Inflammatory macrophage treated with lipopolysaccharide for 4 hours (primary cell): Measurements from ENCODE around the gene TAPT1.

Experiments
- DNase-seq: peaks from one replicate; pipeline ENCODE4 v3.0.0-alpha.2; 2020

TAPT1 gene

DNA sequence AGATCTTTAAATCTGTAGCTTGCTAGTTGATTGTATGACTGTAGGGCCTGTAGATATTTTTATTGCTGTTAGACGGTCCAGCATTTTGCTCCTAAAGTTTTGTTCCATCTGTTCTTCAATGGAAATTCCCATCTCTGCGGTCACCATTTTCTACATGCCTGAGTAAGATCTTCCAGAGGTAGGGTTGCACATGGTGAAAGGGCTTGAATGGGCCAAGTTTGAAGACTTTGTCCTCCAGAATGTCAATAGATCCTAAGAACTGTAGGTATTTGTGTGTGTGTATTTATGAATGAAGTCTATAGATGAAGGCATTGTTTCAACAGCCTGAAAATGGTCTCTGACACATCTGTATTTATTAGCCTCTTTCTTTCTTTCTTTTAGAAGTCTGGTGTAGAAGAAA lies 22.3 kb upstream of the TAPT1 start:
- DNase-seq, result no peak

DNA sequence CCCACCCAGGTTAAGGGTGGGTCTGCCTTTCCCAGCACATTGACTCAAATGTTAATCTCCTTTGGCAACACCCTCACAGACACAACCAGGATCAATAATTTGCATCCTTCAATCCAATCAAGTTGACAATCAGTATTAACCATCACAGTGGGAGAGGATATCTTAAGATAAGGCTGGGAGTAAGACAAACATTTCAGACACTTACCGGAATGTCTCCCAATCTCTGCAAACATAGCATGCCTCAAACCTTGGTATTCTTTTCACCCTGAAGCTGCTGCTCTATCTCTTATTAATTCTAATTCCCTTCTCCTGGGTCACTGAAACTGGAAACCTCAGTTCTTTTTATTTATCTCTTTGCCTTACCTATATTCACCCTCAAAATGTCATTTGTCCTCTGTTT lies 19.0 kb upstream of the TAPT1 start:
- DNase-seq, result no peak

DNA sequence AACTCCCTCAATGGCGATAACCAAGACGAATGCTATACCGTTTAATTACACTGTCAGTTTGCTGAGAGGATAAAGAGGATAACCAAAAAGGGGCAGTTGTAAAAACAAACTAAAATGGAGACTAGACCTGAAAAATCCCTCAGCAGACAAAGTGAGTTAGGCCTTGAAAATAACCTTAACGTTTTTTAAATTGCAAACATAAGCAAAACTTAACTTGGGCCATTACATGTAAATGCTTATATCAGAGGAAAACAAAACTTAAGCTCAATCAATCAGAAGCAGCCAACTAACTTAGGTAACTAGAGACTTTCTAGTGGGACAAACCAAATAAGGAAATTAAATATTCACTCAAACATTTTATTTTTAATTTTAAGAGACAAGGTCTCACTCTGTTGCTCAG lies 17.0 kb upstream of the TAPT1 start:
- no peak for DNase-seq

DNA sequence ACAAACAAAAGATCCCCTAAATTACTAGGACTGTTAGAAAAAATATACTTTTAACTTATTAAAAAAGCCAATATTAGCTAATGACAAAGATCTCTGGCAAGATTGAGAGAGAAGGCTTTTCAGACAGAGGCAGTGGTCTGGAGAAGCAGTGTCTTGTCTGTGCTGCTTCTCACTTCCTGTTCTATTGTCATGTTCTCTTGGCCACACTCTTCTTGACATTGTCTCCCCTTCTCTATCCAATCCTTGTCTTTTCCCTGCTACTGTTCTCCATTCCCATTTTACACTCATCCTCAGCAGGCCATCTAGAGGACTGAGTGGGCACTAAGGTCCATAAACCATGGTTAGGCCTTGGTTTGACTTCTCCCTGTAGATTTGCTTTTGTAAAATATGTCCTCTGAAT lies 14.0 kb upstream of the TAPT1 start:
- DNase-seq, result no peak

- no peak for DNase-seq
These were observed 12.8 kb upstream of the TAPT1 start for GRCh38 chr4:16239086-16239485.

DNA sequence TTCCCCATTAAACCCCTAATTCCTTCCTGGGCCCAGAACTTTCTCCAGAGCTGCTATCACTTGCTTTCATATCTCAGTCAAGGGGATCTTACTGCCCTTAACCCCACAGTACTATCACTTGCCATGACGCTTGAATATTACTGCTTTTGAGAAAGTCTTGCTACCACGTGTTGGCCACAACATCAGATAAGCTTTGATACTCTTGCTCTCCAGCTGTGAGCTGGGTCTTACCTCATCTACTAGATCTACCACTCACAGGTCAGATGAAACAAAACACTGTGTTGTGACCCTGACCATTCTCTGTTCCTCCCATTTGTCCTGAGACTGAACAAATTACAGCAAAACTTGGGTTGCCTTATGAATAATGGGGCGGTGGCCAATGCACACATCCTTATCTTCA lies 12.1 kb upstream of the TAPT1 start:
- no peak for DNase-seq

- DNase-seq, result peak; percentile 94
These were observed 11.4 kb upstream of the TAPT1 start for GRCh38 chr4:16237715-16238114.

DNA sequence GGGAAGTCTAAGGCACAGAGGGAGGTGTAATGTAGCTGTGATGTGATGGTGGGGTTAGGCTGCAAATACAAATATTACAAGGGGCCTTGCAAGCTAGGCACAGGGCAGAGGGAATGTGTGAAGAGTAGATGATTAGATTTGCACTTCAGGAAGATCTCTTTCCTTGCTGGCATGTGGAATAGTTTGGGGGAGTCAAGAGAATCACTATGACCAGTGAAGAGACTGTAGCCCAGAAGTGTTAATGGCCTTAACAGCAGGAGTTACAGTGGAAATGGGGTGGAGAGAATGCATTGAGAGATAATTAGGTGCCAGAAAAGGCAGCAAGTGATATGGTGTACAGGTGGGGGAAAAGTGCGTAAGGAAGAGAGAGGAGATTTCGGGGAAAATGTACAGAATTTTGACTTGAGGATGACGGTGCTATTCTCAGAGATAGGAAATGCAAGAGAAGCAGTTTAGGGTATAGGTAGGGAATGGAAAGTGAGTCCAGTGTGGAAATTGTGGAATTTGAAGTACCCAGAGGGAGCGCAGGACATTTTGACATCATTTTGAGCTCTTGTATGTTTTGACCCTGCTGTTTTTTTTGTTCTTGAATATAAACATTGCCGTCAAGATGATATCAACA lies 10.2 kb upstream of the TAPT1 start:
- no peak for DNase-seq

DNA sequence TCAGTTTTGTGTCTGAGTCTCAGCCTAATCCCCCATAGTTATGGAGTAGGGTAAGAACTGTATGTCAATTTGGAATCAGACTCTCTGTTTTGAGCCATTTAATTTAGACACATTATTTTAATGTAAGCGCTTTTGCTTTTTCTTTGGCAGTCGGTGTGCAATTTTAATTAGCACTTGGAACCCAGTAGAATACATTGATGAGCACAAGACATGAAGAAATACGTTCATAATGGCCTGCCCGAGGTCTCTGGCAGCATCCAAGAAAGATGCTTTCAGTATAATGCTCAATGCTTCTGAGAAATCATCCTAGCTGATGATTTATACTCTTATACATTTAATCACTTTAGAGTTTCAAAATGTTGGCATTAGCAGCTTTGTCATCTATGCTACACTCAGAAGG lies 8.9 kb upstream of the TAPT1 start:
- no peak for DNase-seq

GRCh38 chr4:16233569-16234177 lies 7.4 kb upstream of the TAPT1 start:
- no peak for DNase-seq

- peak; percentile 32 for DNase-seq
These were observed 5.4 kb upstream of the TAPT1 start for GRCh38 chr4:16231570-16232245.

- DNase-seq, result no peak
These were observed 4.0 kb upstream of the TAPT1 start for GRCh38 chr4:16230308-16230707.

GRCh38 chr4:16229604-16230003 lies 3.3 kb upstream of the TAPT1 start:
- DNase-seq, result no peak

- peak; percentile 39 for DNase-seq
These were observed 1.2 kb upstream of the TAPT1 start for GRCh38 chr4:16227462-16227868.

DNA sequence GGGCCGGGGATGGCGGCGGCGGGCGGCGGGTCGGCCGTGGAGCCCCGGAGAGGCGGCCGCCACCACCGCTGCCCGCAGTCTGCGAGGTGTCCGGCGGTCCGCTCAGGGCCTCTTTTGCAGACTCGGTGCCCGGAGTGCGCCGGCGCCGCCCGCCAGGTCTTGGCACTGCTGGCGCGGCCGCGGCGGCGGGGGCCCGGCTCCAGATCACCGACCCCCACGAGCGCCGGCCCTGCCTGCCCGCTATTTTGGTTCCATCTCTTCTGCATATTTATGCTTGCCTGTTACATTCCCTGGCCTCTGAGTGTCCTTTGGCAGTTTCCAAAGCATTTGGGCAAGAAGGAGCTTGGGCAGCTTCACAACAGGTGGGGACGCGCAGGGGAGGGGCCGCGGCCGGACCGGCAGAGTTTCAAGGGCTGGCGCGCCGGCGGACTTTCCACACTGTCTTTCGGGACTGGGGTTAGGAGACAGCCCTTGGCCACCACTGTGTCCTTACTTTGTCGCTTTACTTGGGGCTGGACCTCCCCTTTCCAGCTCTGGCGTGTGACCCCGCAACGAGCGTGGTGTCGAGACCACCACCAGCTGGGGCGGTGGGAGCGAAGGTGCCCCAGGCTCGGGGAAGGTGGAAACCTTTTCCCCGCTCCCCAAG lies 668 bp upstream of the TAPT1 start:
- peak; percentile 39 for DNase-seq

GRCh38 chr4:16225167-16225862 lies 956 bp downstream of the TAPT1 start:
- DNase-seq, result peak; percentile 72

DNA sequence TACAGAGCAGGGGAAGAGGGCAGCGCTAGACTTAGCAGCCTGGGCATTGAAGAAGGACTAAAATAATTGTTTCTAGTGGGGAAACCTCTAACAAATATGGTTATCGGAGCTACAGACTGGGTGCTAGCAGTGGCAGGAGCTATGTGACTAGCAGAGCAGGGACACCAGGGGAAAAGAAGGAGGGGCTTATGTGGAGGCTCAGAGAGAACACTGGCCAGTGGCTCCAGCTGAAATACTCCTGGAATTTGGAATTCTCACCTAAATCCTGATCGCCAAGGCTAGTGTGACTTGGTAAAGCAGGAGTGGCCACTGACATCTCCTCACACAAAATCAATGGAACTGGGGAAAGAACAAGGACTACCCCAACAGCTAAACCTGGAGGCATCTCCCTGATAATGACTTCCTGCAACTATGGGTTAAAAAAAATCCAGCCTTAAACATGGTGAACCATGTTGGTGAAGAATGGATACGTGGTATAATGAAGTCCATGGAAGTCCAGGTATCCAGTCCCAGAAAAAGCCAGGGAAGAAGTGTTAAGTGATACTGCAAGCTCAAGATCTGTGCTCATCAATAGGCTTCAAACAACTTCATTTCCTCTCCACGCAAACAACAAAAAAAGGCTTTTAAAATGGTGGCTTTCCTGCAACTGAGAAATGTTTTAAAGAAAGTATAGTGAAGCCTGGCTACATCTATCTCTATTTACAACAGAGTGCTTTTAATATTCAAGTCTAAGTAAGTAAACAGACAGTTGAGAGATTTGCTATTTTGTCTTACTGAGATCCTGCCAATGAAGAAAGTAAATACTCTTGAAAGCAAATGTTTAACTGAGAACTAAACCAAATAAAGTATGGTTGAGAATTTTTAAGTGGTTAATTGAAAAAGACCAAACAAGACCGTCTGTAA lies 1.8 kb downstream of the TAPT1 start:
- no peak for DNase-seq

- DNase-seq, result no peak
These were observed 3.2 kb downstream of the TAPT1 start for GRCh38 chr4:16222957-16223527.

DNA sequence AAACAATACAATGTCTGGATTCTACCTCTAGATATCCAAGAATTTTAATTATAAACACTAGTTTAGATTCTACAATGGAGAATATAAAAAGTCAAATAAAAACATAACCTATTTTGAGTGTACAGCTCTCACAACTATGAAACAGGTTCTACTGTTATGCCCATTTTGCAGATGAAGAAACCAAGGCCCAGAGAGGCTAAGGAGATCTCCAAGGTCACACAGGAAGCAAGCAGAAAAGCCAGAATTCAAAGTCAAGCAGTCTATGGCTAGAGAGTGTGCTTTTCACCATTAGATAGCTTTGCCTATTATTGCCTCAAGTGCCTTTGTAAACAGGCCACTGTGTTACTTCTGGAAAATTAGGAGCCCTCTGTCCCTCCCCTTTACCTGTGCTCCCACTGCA lies 7.3 kb downstream of the TAPT1 start:
- no peak for DNase-seq

GRCh38 chr4:16217300-16218051 lies 8.8 kb downstream of the TAPT1 start:
- peak; percentile 64 for DNase-seq

- no peak for DNase-seq
These were observed 13.2 kb downstream of the TAPT1 start for GRCh38 chr4:16213121-16213520.
